ENCODE data around the gene MYRF. TPM values are rescaled to one million over a fixed set of nuclear protein-coding genes. Genes with fewer than 3 reads are reported as not detected.

MYRF gene
- total RNA-seq, 1 experiment from 2014 or later, result 5.0 TPM

DNA sequence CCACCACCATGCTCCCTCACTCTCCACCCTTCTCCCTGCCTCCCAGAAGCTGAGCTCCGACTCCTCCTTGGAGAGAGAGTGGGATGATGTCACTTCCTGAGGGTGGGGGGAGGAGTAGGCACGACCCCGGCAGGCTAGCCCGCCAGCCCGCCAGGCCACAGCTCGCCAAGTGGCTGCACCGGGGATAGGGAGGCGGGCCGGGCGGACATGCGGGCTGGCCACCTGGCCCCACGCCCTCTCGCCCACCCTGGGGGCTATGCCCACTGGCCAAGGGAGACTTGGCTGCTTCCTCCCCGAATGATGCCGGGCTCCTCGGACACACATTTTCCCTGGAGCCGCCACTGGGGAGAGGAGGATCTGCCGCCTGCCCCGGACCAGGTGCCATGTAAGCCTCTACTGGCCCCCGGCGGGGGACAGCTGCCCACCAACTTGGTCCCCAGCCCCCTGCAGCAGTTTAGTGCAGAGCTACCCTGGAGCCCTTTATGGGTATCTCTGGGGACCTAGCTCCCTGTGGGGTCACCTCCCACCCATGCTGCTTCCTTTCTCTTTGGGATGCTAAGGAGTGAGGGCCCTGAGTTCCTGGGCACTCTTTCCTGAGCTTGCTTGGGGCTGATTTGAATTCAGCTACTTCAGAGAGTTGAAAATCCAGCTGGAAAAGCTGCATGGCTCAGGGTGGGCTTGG is 33.7 kb upstream of the MYRF start:
- DNase-seq (ENCODE audit: low read depth), result peak; percentile 70

DNA sequence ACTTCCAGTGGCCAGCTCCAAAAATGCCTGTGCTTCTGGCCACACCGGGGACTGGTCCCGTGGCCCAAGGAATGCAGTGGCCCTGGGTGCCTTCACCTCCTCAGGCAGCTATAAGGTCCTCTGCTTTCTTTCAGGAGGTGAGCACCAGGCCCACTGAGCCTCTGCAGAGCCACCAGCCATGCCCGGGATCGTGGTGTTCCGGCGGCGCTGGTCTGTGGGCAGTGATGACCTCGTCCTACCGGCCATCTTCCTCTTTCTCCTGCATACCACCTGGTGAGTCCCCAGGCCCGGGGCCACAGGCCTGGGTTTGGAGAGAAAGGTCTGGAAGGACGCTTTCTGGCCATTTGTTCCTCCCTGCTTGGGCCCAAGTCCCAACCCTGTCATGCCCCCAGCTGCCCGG is 32.5 kb upstream of the MYRF start:
- no peak for DNase-seq (ENCODE audit: low read depth)

GRCh38 chr11:61720597-61720996 is 31.8 kb upstream of the MYRF start:
- DNase-seq (ENCODE audit: low read depth), result no peak

- DNase-seq (ENCODE audit: low read depth), result no peak
Observed at GRCh38 chr11:61724437-61724836, 28.0 kb upstream of the MYRF start.

GRCh38 chr11:61725781-61726231 is 26.6 kb upstream of the MYRF start:
- peak; percentile 68 for DNase-seq (ENCODE audit: low read depth)

DNA sequence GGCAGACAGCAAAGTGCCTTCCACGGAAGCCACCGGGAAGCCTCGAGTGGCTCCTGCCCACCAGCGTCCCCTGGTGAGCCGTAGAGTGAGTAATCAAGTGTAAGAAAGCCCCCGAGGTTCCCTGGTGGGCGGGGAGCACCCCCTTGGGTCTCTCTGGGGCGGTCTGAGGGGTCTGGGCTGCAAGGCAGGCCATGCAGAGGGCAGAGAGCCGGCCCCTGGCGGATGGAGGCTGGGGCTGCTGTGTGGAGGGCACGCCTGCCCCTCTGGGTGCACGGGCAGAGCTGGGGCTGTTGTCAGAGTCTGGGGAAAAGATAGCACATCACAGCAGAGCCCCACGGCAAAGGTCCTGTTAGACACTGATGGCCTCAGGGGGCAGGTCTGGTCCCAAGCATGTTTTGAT is 25.7 kb upstream of the MYRF start:
- no peak for DNase-seq (ENCODE audit: low read depth)

DNA sequence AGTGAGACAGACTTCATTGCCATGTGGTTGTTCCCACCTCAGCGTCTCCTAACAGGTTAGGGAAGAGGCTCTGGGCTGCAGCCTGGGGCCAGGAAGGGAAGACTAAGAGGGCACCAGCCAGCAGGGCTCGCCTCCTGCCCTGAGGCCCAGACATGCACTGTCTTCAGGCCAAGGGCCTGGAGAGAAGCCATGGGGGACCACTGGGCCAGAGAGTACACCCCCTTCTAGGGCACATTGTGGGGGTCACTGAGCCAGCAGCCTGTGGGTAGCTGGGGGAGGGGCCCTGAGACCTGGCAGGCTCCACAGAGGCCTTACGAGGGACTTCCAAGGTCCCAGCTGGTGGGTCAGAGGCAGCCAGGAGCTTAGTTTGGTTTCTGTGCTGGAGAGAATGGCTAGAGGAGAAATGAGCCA is 25.0 kb upstream of the MYRF start:
- no peak for DNase-seq (ENCODE audit: low read depth)

GRCh38 chr11:61728066-61728939 is 24.1 kb upstream of the MYRF start:
- DNase-seq (ENCODE audit: low read depth), result peak; percentile 58

DNA sequence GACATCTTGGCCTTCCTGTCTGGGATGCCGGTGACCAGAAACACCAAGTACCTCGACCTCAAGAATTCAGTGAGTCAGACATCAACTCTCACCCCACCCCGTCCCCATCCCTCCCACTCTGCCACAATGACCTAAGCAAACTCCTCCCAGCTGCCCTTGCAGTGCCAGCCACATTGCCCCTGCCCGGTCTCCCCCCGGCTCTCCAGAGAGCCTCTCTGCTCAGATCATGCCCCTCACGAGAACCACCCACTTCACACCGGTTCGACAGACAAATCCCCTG is 23.6 kb upstream of the MYRF start:
- DNase-seq (ENCODE audit: low read depth), result peak; percentile 93

DNA sequence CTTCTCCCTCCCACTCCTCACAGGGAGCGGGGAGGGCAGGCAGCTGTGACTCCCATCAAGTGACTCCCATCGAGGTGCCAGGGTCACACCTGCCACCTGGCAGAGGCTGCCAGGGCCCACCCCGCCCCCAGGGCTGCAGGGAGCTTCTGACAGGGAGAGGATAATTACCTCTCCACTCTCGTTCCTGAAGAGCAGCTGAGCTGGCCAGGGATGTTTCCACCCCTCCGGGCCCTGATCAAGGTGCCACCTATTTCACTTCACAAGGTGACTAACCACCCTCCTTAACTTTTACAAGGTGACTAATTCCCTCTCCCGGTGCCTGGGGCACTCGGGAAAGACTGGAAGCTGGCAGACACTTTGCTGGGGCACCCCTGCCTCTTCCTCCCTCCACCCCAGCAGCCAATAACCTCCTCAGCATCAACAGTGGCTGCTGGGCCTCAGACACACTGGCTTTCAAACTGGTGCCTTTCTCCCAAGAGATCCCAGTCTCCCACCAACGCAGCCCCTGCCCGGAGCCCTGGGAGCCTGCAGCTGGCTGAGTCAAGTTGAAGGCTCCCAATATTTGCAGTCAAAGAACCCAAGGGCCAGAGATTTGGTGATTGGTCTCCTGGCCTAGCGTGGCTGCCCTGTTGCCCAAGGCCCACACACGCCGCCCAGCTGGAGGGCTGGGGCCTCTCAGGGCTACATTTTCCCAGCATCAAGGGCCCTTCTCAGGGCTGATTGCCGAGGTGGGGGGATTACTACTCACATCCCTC is 22.0 kb upstream of the MYRF start:
- DNase-seq (ENCODE audit: low read depth), result peak; percentile 97

DNA sequence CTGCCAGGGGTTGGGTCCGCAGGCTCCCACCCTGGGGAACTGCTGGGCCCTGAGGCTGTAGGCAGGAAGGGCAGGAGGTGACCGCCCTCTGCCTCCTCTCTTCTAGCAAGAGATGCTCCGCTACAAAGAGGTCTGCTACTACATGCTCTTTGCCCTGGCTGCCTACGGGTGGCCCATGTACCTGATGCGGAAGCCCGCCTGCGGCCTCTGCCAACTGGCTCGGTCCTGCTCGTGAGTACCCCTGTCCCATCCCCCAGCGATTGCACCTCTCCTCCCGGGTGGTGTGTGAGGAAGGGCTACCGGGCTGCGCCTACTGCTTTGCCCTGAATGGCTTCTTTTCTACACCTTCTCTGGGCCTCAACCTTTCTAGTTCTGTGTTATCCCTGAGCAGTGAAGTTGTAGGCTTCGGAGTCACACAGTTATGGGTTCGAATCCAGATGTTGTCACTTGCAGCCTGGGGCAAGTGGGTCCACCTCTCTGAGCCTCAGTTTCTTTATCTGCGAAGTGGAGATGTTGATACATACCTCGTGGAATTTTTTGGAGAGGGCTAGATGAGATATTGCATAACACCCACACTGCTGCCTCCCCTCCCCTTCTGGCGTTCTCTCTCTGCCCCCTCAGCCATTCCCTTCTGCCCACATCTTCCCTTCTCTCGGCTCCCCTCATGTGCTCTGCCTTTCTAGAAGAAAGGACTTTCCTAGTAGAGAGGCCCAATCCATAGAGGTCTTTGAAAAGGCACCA is 21.1 kb upstream of the MYRF start:
- DNase-seq (ENCODE audit: low read depth), result no peak

- DNase-seq (ENCODE audit: low read depth), result no peak
Observed at GRCh38 chr11:61731952-61732675, 20.3 kb upstream of the MYRF start.

DNA sequence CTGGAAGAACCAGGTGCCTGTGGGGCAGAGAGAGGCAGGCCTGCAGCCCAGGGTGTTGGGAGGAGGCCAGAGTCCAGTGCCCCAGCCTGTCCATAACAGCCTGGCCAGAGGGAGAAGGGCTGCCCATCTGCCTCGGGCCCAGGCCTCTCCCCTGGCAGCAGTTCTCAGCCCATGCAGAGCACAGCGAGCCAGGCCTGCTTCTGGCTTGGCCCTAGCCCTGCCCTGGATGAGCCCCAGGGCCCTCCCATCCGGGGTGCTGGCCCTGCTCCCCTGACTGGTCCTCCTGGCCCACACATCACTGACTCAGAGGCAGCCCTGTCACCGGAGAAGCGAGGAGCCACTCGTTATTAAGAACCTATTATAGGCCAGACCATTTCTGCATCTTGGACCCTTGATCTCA is 19.7 kb upstream of the MYRF start:
- DNase-seq (ENCODE audit: low read depth), result peak; percentile 63

DNA sequence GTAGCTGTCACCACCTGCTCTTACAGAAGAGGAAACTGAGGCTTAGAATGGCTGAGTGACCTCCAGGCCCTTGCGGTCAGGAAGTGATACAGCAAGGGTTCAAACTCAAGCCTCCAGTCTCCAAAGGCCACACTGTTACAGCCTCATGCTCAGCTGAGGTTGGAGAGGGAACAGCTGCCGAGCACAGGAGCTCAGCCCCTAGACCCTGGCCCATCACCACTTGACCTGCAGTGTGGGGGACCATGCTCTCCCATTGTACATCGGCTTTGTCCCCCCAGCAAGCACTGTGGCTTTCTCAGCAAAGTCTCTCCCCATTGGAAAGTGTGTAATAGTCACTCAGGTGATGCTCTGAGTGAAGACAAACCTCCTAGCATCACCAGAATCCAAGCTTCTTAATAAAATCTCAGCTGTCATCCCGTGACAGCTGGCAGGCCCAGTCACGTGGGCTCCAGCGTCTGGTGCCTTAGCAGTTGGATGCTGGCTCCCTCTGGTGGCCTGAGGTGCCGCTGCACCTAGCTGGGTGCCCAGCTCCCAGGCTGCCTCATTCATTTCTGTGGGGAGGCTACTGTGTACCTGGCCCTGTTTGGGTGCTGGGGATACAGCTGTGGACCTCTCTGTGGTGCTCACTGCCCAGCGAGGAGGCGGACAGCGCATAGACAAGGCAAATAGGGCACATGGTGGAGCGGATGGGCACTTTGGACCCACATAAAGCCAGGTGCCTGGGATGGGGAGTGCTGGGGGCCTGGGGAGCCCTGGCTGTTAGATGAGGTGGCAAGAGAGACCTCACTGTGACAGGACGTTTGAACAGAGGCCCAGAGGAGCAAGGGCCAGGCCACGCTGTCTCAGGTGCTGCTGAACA is 19.1 kb upstream of the MYRF start:
- peak; percentile 80 for DNase-seq (ENCODE audit: low read depth)

- DNase-seq (ENCODE audit: low read depth), result no peak
Observed at GRCh38 chr11:61734767-61735166, 17.7 kb upstream of the MYRF start.

DNA sequence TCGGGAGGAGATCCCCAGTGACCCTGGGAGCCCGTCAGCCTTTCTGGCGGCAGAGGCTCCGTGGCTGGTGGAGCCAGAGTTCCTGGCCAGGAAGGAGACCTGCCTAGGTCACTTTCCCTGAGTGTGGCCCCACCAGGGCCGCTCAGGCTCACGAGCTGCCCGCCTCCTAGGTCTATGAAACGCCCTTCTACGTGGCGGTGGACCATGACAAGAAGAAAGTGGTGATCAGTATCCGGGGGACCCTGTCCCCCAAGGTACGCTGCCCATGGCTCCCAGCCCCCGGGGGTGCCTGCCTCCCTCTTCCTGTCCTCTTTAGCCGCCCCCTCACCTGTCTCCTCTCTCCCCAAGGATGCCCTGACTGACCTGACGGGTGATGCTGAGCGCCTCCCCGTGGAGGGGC is 17.0 kb upstream of the MYRF start:
- no peak for DNase-seq (ENCODE audit: low read depth)

- DNase-seq (ENCODE audit: low read depth), result peak; percentile 24
Observed at GRCh38 chr11:61736310-61736709, 16.1 kb upstream of the MYRF start.

- DNase-seq (ENCODE audit: low read depth), result no peak
Observed at GRCh38 chr11:61737131-61737530, 15.3 kb upstream of the MYRF start.

DNA sequence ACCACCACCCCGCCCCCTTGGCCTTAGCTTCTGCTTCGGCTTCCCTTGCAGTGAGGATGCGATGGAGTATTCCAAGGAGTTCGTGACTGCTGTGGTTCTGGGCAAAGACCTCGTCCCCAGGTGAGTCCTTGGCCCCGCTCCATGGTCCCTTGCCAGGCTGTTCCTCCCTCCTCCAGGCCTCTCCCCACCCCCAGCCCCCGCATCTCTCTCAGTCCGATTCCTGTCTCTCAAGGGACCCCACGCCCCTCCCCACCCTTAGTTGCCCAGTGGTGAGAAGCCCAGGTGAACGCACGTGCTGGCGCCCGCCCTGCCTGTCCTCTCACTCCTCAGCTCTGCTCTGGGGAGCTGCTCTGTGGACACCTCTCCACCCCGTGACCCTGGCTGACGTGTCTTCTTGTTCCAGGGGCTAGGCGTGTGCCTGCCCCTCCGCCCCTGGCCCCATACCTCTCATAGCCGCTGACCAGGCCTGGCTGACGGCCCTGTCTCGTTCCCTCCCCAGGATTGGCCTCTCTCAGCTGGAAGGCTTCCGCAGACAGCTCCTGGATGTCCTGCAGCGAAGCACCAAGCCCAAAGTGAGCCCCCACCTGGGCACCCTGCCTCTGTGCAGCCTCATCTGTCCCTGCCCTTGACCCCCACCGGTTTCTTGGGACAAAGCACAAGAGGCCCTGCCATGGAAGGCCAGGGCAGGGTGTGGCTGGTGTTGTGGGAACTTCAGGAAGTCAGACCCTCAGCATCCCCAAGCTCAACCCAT is 14.6 kb upstream of the MYRF start:
- no peak for DNase-seq (ENCODE audit: low read depth)

DNA sequence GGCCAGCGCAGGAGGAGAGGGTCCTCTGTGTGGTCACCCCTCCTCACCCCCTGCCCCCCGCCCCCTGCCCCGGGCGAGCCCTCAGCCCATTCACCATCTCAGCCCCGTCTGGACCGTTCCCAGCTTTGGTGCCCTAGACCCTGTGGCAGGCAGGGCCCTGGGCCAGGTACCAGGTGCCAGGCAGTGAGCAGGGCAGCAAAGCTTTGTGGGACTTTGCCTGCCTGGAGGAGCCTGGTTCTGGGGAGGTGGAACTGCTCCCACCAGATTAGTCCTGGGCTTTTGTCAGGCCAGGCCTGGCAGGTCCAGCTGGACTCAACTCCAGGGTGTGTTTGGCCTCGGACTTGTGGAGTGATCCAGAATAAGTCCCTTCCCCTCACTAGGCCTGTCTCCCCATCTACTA is 13.7 kb upstream of the MYRF start:
- DNase-seq (ENCODE audit: low read depth), result no peak
